Measurements from ENCODE around the gene SLC7A9. TPM values are rescaled to one million over a fixed set of nuclear protein-coding genes. Genes with fewer than 3 reads are reported as not detected.
A peak's percentile ranks its signal among the peaks of the same experiment; 100 is the strongest.

SLC7A9 gene
- polyA plus RNA-seq, 2 of the 4 experiments (the other 2 are of a cell fraction) = 0.50 to 0.62 TPM

- WGBS (ENCODE audit: missing lambda C conversion rate) = 63% methylated on average over 3 of the region's 3 CpGs
- Histone ChIP-seq H3K27ac (no peak overlapping the region), H3K9me3 (peaks cover 25% of the 10 kb centered on the region), H3K4me3 (no peak overlapping the region), H3K4me1 (no peaks in the 10 kb centered on the region), H3K4me2 (no peak overlapping the region)
- FAIRE-seq (peak; percentile 94), ATAC-seq (no peak), DNase-seq (ENCODE audit: low read depth in 1 of 2, low spot score in 1 of 2) (no peak)
- ChIA-PET POLR2A (no interaction called here), CTCF (interaction anchor here (0.6 kb wide), 1 partner anchor 71 kb away, joined by 3 read pairs; no protein-coding TSS in a partner anchor)
- TF ChIP-seq BCL3 (IDR thresholded peaks at IDR 0.05) (no peak), HMGXB4 (CRISPR knock-in tag; IDR thresholded peaks at IDR 0.05; ENCODE audit: borderline replicate concordance) (no peak), JUN (IDR thresholded peaks at IDR 0.05) (no peak), MAFK (IDR thresholded peaks at IDR 0.05; ENCODE audit: partially characterized antibody) (no peak), SREBF2 (IDR thresholded peaks at IDR 0.05) (no peak), PBX3 (IDR thresholded peaks at IDR 0.05) (no peak), MAZ (IDR thresholded peaks at IDR 0.05; ENCODE audit: borderline replicate concordance, low read depth, low read length) (no peak), POLR2A (IDR thresholded peaks at IDR 0.05; ENCODE audit: low read length) (no peak), TFCP2L1 (CRISPR knock-in tag; IDR thresholded peaks at IDR 0.05) (no peak)
Measured at GRCh38 chr19:32895384-32895783, 25.8 kb upstream of the SLC7A9 start.

GRCh38 chr19:32891609-32892008, 22.0 kb upstream of the SLC7A9 start:
- 74% methylated on average over 2 of the region's 2 CpGs for WGBS (ENCODE audit: missing lambda C conversion rate)

More at GRCh38 chr19:32891609-32892008, 22.0 kb upstream of the SLC7A9 start:
- ChIA-PET POLR2A (no interaction called here), CTCF (interaction anchor here (0.7 kb wide), 1 partner anchor 170 kb away, joined by 3 read pairs; no protein-coding TSS in a partner anchor)
- no peak for DNase-seq (ENCODE audit: low read depth in 1 of 2, low spot score in 1 of 2)
- H3K4me1 ChIP-seq = no peaks in the 10 kb centered on the region
- H3K9me3 ChIP-seq = peaks cover 25% of the 10 kb centered on the region
- no peak for ATAC-seq
- H3K27ac ChIP-seq = no peak overlapping the region
- TF ChIP-seq SREBF2 (IDR thresholded peaks at IDR 0.05) (no peak), RCOR1 (IDR thresholded peaks at IDR 0.05; ENCODE audit: low read depth, low read length) (no peak), CBX8 (IDR thresholded peaks at IDR 0.05) (no peak), NFE2L2 (conservative IDR thresholded peaks at IDR 0.05; ENCODE audit: low read length) (no peak), CEBPB (IDR thresholded peaks at IDR 0.05) (no peak), CHD2 (IDR thresholded peaks at IDR 0.05; ENCODE audit: low read length, partially characterized antibody) (no peak), E2F6 (IDR thresholded peaks at IDR 0.05; ENCODE audit: borderline replicate concordance, low read depth) (no peak), HOXB5 (CRISPR knock-in tag; IDR thresholded peaks at IDR 0.05) (no peak), RAD21 (conservative IDR thresholded peaks at IDR 0.05 in 1 of 2, IDR thresholded peaks at IDR 0.05 in 1 of 2) (no peak), KDM1A (IDR thresholded peaks at IDR 0.05; ENCODE audit: low read depth) (no peak), MAZ (IDR thresholded peaks at IDR 0.05; ENCODE audit: borderline replicate concordance, low read depth, low read length) (no peak), JUNB (IDR thresholded peaks at IDR 0.05) (no peak), GATA3 (IDR thresholded peaks at IDR 0.05; ENCODE audit: borderline replicate concordance) (no peak), MYC (IDR thresholded peaks at IDR 0.05; ENCODE audit: borderline replicate concordance, low read length) (no peak), NPAS2 (CRISPR knock-in tag; IDR thresholded peaks at IDR 0.05; ENCODE audit: borderline replicate concordance) (no peak), CTCF (IDR thresholded peaks at IDR 0.05) (no peak)
- H3K4me2 ChIP-seq = no peak overlapping the region
- no peak for FAIRE-seq
- no peak overlapping the region for H3K4me3 ChIP-seq
